Measurements from ENCODE around the gene RASL10B.

Gene RASL10B

GRCh38 chr17:35705230-35705629 is 26.2 kb upstream of the RASL10B start:
- H3K4me1 ChIP-seq (ENCODE audit: control insufficient read depth, low read depth, low read length), result no peaks in the 10 kb centered on the region
- peaks cover 12% of the 10 kb centered on the region for H3K36me3 ChIP-seq (ENCODE audit: control insufficient read depth, low read depth, low read length)
- no peaks in the 10 kb centered on the region for H3K9me3 ChIP-seq (ENCODE audit: control insufficient read depth, low read depth, low read length)
- no peaks in the 10 kb centered on the region for H3K27me3 ChIP-seq (ENCODE audit: control insufficient read depth, insufficient read depth, low read length)
- H3K9ac ChIP-seq (ENCODE audit: low read length), result no peak overlapping the region
- H3K27ac ChIP-seq (ENCODE audit: low read length), result no peak overlapping the region
- no peak overlapping the region for H3K4me3 ChIP-seq (ENCODE audit: low read length)

GRCh38 chr17:35705705-35706104 is 25.7 kb upstream of the RASL10B start:
- no peaks in the 10 kb centered on the region for H3K27me3 ChIP-seq (ENCODE audit: control insufficient read depth, insufficient read depth, low read length)
- H3K9ac ChIP-seq (ENCODE audit: low read length), result no peak overlapping the region
- no peaks in the 10 kb centered on the region for H3K9me3 ChIP-seq (ENCODE audit: control insufficient read depth, low read depth, low read length)
- H3K4me1 ChIP-seq (ENCODE audit: control insufficient read depth, low read depth, low read length), result no peaks in the 10 kb centered on the region
- no peak overlapping the region for H3K27ac ChIP-seq (ENCODE audit: low read length)
- no peak overlapping the region for H3K4me3 ChIP-seq (ENCODE audit: low read length)
- peaks cover 17% of the 10 kb centered on the region for H3K36me3 ChIP-seq (ENCODE audit: control insufficient read depth, low read depth, low read length)

- Histone ChIP-seq H3K27me3 (ENCODE audit: control insufficient read depth, insufficient read depth, low read length) (no peaks in the 10 kb centered on the region), H3K4me1 (ENCODE audit: control insufficient read depth, low read depth, low read length) (no peaks in the 10 kb centered on the region), H3K9ac (ENCODE audit: low read length) (no peak overlapping the region), H3K27ac (ENCODE audit: low read length) (no peak overlapping the region), H3K36me3 (ENCODE audit: control insufficient read depth, low read depth, low read length) (peaks cover 28% of the 10 kb centered on the region), H3K9me3 (ENCODE audit: control insufficient read depth, low read depth, low read length) (no peaks in the 10 kb centered on the region), H3K4me3 (ENCODE audit: low read length) (no peak overlapping the region)
Measured at GRCh38 chr17:35708149-35708548, 23.3 kb upstream of the RASL10B start.

- H3K4me3 ChIP-seq (ENCODE audit: low read length), result no peak overlapping the region
Measured at GRCh38 chr17:35708951-35709350, 22.5 kb upstream of the RASL10B start.

GRCh38 chr17:35709874-35710273 is 21.6 kb upstream of the RASL10B start:
- H3K4me3 ChIP-seq (ENCODE audit: low read length), result no peak overlapping the region

More at GRCh38 chr17:35708951-35709350, 22.5 kb upstream of the RASL10B start:
- peaks cover 28% of the 10 kb centered on the region for H3K36me3 ChIP-seq (ENCODE audit: control insufficient read depth, low read depth, low read length)
- H3K4me1 ChIP-seq (ENCODE audit: control insufficient read depth, low read depth, low read length), result no peaks in the 10 kb centered on the region
- no peak overlapping the region for H3K27ac ChIP-seq (ENCODE audit: low read length)
- no peaks in the 10 kb centered on the region for H3K9me3 ChIP-seq (ENCODE audit: control insufficient read depth, low read depth, low read length)
- H3K27me3 ChIP-seq (ENCODE audit: control insufficient read depth, insufficient read depth, low read length), result no peaks in the 10 kb centered on the region
- H3K9ac ChIP-seq (ENCODE audit: low read length), result no peak overlapping the region

GRCh38 chr17:35710950-35711349 is 20.5 kb upstream of the RASL10B start:
- H3K27ac ChIP-seq (ENCODE audit: low read length), result no peak overlapping the region
- H3K4me3 ChIP-seq (ENCODE audit: low read length), result no peak overlapping the region
- no peak overlapping the region for H3K9ac ChIP-seq (ENCODE audit: low read length)
- H3K27me3 ChIP-seq (ENCODE audit: control insufficient read depth, insufficient read depth, low read length), result no peaks in the 10 kb centered on the region
- no peaks in the 10 kb centered on the region for H3K9me3 ChIP-seq (ENCODE audit: control insufficient read depth, low read depth, low read length)
- peaks cover 37% of the 10 kb centered on the region for H3K36me3 ChIP-seq (ENCODE audit: control insufficient read depth, low read depth, low read length)
- H3K4me1 ChIP-seq (ENCODE audit: control insufficient read depth, low read depth, low read length), result no peaks in the 10 kb centered on the region

More at GRCh38 chr17:35709874-35710273, 21.6 kb upstream of the RASL10B start:
- Histone ChIP-seq H3K4me1 (ENCODE audit: control insufficient read depth, low read depth, low read length) (no peaks in the 10 kb centered on the region), H3K27me3 (ENCODE audit: control insufficient read depth, insufficient read depth, low read length) (no peaks in the 10 kb centered on the region), H3K9ac (ENCODE audit: low read length) (no peak overlapping the region), H3K36me3 (ENCODE audit: control insufficient read depth, low read depth, low read length) (peaks cover 31% of the 10 kb centered on the region), H3K9me3 (ENCODE audit: control insufficient read depth, low read depth, low read length) (no peaks in the 10 kb centered on the region), H3K27ac (ENCODE audit: low read length) (no peak overlapping the region)

GRCh38 chr17:35713069-35713728 is 18.2 kb upstream of the RASL10B start:
- no peak overlapping the region for H3K27ac ChIP-seq (ENCODE audit: low read length)
- no peak overlapping the region for H3K9ac ChIP-seq (ENCODE audit: low read length)

GRCh38 chr17:35714988-35715387 is 16.5 kb upstream of the RASL10B start:
- Histone ChIP-seq H3K27me3 (ENCODE audit: control insufficient read depth, insufficient read depth, low read length) (no peaks in the 10 kb centered on the region), H3K4me1 (ENCODE audit: control insufficient read depth, low read depth, low read length) (no peaks in the 10 kb centered on the region), H3K36me3 (ENCODE audit: control insufficient read depth, low read depth, low read length) (peaks cover 54% of the 10 kb centered on the region), H3K9ac (ENCODE audit: low read length) (no peak overlapping the region), H3K4me3 (ENCODE audit: low read length) (no peak overlapping the region), H3K9me3 (ENCODE audit: control insufficient read depth, low read depth, low read length) (no peaks in the 10 kb centered on the region), H3K27ac (ENCODE audit: low read length) (no peak overlapping the region)

More at GRCh38 chr17:35713069-35713728, 18.2 kb upstream of the RASL10B start:
- Histone ChIP-seq H3K4me3 (ENCODE audit: low read length) (no peak overlapping the region), H3K36me3 (ENCODE audit: control insufficient read depth, low read depth, low read length) (peaks cover 58% of the 10 kb centered on the region), H3K4me1 (ENCODE audit: control insufficient read depth, low read depth, low read length) (no peaks in the 10 kb centered on the region), H3K9me3 (ENCODE audit: control insufficient read depth, low read depth, low read length) (no peaks in the 10 kb centered on the region), H3K27me3 (ENCODE audit: control insufficient read depth, insufficient read depth, low read length) (no peaks in the 10 kb centered on the region)

- no peaks in the 10 kb centered on the region for H3K27me3 ChIP-seq (ENCODE audit: control insufficient read depth, insufficient read depth, low read length)
- H3K4me1 ChIP-seq (ENCODE audit: control insufficient read depth, low read depth, low read length), result no peaks in the 10 kb centered on the region
- no peaks in the 10 kb centered on the region for H3K9me3 ChIP-seq (ENCODE audit: control insufficient read depth, low read depth, low read length)
- H3K4me3 ChIP-seq (ENCODE audit: low read length), result no peak overlapping the region
- no peak overlapping the region for H3K9ac ChIP-seq (ENCODE audit: low read length)
- H3K36me3 ChIP-seq (ENCODE audit: control insufficient read depth, low read depth, low read length), result peaks cover 49% of the 10 kb centered on the region
- H3K27ac ChIP-seq (ENCODE audit: low read length), result no peak overlapping the region
Measured at GRCh38 chr17:35715416-35715815, 16.0 kb upstream of the RASL10B start.

GRCh38 chr17:35716173-35716572 is 15.3 kb upstream of the RASL10B start:
- H3K36me3 ChIP-seq (ENCODE audit: control insufficient read depth, low read depth, low read length), result peaks cover 42% of the 10 kb centered on the region
- H3K4me3 ChIP-seq (ENCODE audit: low read length), result no peak overlapping the region
- H3K27ac ChIP-seq (ENCODE audit: low read length), result no peak overlapping the region
- H3K4me1 ChIP-seq (ENCODE audit: control insufficient read depth, low read depth, low read length), result no peaks in the 10 kb centered on the region
- no peaks in the 10 kb centered on the region for H3K9me3 ChIP-seq (ENCODE audit: control insufficient read depth, low read depth, low read length)
- no peaks in the 10 kb centered on the region for H3K27me3 ChIP-seq (ENCODE audit: control insufficient read depth, insufficient read depth, low read length)
- H3K9ac ChIP-seq (ENCODE audit: low read length), result no peak overlapping the region

- Histone ChIP-seq H3K9ac (ENCODE audit: low read length) (no peak overlapping the region), H3K27me3 (ENCODE audit: control insufficient read depth, insufficient read depth, low read length) (no peaks in the 10 kb centered on the region), H3K36me3 (ENCODE audit: control insufficient read depth, low read depth, low read length) (peaks cover 39% of the 10 kb centered on the region), H3K4me1 (ENCODE audit: control insufficient read depth, low read depth, low read length) (no peaks in the 10 kb centered on the region), H3K27ac (ENCODE audit: low read length) (no peak overlapping the region), H3K4me3 (ENCODE audit: low read length) (no peak overlapping the region), H3K9me3 (ENCODE audit: control insufficient read depth, low read depth, low read length) (no peaks in the 10 kb centered on the region)
Measured at GRCh38 chr17:35716897-35717465, 14.5 kb upstream of the RASL10B start.

GRCh38 chr17:35717475-35717874 is 14.0 kb upstream of the RASL10B start:
- no peak overlapping the region for H3K9ac ChIP-seq (ENCODE audit: low read length)
- H3K4me3 ChIP-seq (ENCODE audit: low read length), result no peak overlapping the region
- H3K4me1 ChIP-seq (ENCODE audit: control insufficient read depth, low read depth, low read length), result no peaks in the 10 kb centered on the region
- H3K9me3 ChIP-seq (ENCODE audit: control insufficient read depth, low read depth, low read length), result no peaks in the 10 kb centered on the region
- H3K27me3 ChIP-seq (ENCODE audit: control insufficient read depth, insufficient read depth, low read length), result no peaks in the 10 kb centered on the region
- H3K36me3 ChIP-seq (ENCODE audit: control insufficient read depth, low read depth, low read length), result peaks cover 39% of the 10 kb centered on the region
- H3K27ac ChIP-seq (ENCODE audit: low read length), result no peak overlapping the region
